ENCODE measurements around the gene IRF2.
A peak's percentile ranks its signal among the peaks of the same experiment; 100 is the strongest.
"Not testable (repeated sequence)": the region's sequence is repeated elsewhere in the genome, so short reads cannot be mapped to it uniquely, and the experiment has no call there.

IRF2 gene

DNA sequence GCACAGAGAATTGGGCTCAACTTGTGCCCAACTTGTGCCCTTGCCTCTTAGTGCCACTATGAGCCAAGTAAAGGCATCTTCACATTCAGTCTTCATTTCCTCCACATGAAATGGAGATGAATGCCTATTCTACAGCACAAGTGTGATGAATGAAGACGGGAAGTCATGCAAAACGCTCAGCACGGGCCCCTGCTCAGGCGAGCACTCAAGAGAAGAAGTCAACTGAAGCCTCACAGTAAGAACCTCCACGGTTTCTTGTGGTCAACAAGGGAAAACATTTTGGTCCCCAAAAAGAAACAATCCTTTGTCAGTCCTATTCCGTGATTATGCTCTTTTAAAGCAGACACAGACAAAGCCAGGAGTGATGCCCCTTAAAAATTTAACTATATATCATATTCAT, 87.0 kb downstream of the IRF2 start:
- Mint-ChIP-seq H3K36me3 (peaks cover 63% of the 10 kb centered on the region), H3K27ac (peak overlapping the region; percentile 63), H3K9me3 (no peaks in the 10 kb centered on the region), H3K4me1 (peaks cover 44% of the 10 kb centered on the region), H3K4me3 (no peak overlapping the region)
- DNase-seq (ENCODE audit: low spot score in 2 of 2) = no peak
- no peak for ATAC-seq

DNA sequence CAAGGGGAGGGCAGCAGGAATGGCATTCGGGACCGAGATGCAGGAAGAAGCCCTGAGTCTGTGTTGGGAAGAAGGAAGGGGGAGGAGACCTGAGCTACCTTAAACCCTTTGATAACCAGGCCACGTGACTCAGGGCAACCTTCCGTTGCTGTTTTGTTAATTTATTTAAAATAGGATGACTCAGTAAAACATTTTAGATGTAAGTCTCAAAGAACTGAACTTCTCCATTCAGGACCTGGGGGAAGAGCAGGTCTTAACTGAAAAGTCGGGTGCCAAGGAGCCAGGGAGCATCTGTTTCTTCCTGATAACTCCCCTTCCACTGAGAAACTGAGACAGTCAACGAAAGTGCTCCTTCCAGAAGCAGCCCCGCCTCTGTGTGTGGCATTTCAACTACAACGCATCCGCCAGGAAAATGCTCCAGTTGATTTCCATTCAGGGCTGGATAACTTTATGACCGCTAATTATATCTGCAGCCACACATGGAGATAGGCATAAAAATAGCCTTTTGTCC, 88.0 kb downstream of the IRF2 start:
- Mint-ChIP-seq H3K4me3 (no peak overlapping the region), H3K4me1 (peaks cover 49% of the 10 kb centered on the region), H3K36me3 (peaks cover 53% of the 10 kb centered on the region), H3K9me3 (no peaks in the 10 kb centered on the region), H3K27ac (peak overlapping the region; percentile 67)
- ATAC-seq = no peak
- DNase-seq (ENCODE audit: low spot score in 2 of 2) = no peak

DNA sequence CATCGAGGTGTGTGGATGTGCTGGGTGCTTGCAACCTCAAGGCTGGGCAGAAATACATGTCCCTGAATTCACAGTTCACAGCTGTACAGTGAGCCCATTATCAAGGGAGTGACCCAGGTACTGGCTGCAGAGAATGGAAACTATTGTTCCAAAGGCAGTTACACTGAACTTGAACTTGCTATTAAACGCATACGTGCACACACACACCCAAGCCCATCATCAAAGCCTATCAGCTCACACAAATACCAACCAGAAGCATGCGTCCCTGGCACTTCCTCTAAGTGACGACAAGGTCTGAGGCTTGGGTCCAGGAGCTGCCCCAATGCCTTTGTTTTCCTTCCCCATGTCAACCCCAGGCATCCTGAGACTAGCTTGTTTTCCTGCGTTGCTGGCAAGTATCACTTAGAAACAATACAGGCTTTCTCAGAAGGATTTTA, 88.6 kb downstream of the IRF2 start:
- Mint-ChIP-seq H3K27ac (peak overlapping the region; percentile 67), H3K4me1 (peaks cover 49% of the 10 kb centered on the region), H3K36me3 (peaks cover 47% of the 10 kb centered on the region), H3K9me3 (no peaks in the 10 kb centered on the region), H3K4me3 (no peak overlapping the region)
- ATAC-seq (no peak), DNase-seq (ENCODE audit: low spot score in 2 of 2) (no peak)

DNA sequence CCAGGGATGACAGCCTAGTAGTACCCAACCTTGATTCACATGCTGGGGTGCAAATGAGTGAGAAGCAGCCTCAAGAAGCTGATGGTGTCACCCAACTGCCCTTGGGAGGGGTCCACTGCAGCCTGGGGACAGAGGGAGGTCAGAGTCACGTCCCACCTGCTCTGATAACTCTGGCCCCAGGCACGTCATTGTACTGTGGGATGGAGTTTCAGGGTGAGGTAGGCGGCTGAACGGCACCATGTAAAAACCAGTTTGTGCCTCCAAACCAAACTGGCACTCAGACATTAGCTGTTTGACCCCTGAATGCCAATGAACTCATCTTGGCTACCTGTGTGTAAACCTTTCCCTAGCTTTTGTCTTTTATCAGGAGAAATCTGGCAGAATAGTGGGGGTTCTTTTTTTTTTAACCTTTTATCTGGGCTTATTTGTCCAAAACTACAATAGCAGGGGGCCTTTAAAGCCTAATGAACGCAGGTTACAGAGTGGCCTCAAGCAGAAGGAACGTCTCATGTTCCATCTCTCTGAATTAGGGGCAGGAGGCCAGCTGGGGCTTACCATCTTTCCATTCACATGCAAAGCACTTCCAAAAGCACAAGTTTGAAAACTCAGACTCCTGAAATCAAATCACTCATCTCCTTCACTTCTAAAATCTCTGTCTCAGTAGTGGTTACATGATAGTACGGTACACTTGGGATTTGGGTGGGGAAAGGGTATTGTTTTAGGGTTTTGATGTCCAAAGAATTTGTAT, 89.4 kb downstream of the IRF2 start:
- Mint-ChIP-seq H3K4me3 (peak overlapping the region; percentile 33), H3K27ac (peak overlapping the region; percentile 67), H3K36me3 (peaks cover 39% of the 10 kb centered on the region), H3K9me3 (no peaks in the 10 kb centered on the region), H3K4me1 (peaks cover 49% of the 10 kb centered on the region)
- DNase-seq (ENCODE audit: low spot score in 2 of 2) (no peak), ATAC-seq (peak; percentile 39)

DNA sequence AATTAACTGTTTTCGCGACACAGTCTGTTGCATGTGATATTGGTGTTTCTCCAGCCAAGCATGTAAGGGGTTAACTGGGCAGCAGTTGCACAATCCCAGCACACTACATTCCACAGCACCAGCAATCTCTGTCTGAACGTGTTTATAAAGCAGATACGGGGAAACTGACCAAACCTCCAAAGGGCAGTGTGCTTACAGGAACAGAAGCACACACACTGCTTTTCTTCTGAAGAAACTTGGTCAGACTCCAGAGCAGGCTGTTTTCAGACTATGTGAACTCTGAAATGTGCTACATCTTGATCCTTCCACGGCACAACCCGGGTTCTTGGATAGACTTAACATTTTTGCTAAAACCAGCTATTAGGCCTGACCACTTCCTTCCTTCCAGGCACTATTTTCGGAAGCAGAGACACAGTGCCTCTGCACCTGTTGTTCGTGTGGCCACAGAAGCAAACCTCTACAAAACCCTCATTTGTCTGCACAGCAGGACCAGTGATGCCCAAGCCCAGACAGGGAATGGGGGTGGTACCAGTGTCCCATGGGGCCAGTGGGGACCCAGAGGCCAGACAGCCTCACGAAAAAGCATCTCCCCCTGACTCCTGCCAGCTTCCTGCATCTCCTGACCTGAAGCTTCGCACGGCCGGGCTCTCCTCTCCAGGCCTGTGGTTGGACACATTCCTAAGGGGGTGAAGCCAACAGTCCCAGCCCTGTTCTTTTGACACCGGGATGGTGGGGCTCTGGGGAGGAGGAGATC, 90.1 kb downstream of the IRF2 start:
- ATAC-seq (peak; percentile 65), DNase-seq (ENCODE audit: low spot score in 2 of 2) (peak in 1 of 2 donors; percentile 54)
- Mint-ChIP-seq H3K4me1 (peaks cover 49% of the 10 kb centered on the region), H3K9me3 (no peaks in the 10 kb centered on the region), H3K4me3 (peak overlapping the region; percentile 33), H3K27ac (peak overlapping the region; percentile 67), H3K36me3 (peaks cover 32% of the 10 kb centered on the region)

DNA sequence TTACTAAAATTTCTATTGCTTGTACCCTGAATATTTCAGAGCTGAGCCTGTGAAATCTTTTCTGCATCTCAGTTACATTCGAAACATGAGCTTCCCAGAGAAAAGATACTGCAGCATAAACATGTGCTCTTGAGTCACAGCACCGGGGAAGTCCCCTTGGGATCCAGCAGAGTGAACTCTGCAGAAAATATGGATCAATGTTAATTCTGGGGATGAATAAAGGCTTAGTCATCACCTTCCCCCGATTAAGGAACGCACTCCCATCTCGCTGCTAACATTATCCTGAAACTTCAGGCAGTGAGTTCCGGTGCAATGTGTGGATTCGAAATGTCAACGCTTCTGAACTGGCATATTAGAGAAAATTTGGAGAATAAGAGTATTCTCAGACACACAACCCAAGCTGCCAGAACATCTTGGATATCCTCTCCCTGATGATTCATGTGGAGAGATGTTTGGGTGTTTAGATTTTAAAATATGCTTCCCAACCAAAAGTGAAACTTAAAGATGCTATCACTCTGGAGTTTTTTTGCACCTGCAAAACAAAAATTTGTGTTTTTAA, 90.8 kb downstream of the IRF2 start:
- H3K4me3 Mint-ChIP-seq = peak overlapping the region; percentile 33
- no peak for DNase-seq (ENCODE audit: low spot score in 2 of 2)
- peak overlapping the region; percentile 67 for H3K27ac Mint-ChIP-seq
- peaks cover 25% of the 10 kb centered on the region for H3K36me3 Mint-ChIP-seq
- H3K9me3 Mint-ChIP-seq = no peaks in the 10 kb centered on the region
- ATAC-seq = no peak
- H3K4me1 Mint-ChIP-seq = peaks cover 49% of the 10 kb centered on the region

DNA sequence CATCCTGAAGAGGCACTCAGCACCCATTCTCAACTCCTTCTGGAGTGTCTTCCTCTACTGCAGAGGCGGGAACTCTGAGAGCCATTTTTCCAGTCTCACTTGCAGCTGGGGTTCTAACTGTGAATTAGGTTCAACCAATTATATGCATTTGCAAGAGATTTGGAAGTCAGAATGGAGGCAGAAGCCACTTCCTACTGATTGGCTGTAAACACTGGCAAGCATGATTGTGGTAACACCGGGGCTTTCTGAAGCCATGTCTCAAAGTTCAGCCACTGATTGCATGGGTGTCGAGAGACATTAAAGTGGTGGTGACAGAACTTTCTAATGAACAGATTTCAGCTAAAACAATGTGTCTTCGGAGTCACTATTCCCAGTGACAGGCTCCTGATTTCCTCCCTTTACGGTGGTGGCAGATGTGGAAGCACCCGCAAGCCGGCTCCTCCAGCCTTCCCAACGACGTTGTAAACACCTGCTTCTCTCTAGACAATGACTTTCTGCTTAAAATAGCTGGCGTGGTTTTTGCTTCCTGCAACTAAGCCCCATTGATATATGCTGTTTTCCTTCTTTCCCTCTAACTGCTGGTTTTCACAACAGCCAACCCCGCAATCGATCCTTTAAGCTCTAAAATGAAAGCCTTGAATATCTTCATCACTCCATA, 92.0 kb downstream of the IRF2 start:
- peaks cover 49% of the 10 kb centered on the region for H3K4me1 Mint-ChIP-seq
- peak overlapping the region; percentile 26 for H3K4me3 Mint-ChIP-seq
- no peak overlapping the region for H3K27ac Mint-ChIP-seq
- H3K36me3 Mint-ChIP-seq = peaks cover 13% of the 10 kb centered on the region
- H3K9me3 Mint-ChIP-seq = no peaks in the 10 kb centered on the region
- ATAC-seq = peak; percentile 58
- DNase-seq (ENCODE audit: low spot score in 2 of 2) = no peak

DNA sequence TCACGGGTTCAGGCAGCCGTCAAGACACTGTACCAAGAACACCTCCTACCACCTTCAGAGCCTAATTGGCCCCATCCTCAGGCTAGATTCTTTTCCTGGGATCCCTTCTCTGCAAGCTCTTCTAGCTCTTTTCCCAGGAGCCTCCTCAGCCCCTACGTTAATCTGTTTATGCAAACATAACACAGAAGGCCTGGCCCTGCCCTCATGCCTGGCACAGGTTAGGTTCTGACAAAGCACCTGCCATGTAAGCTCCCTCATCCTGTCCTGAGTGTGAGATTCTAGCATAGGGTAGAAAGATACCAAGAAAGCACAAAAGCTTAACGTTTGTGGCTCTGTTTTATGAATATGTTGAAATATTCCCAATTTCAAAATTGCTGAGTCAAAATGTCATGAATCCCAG, 93.6 kb downstream of the IRF2 start:
- DNase-seq (ENCODE audit: low spot score in 2 of 2) (no peak), ATAC-seq (no peak)
- no peaks in the 10 kb centered on the region for H3K9me3 Mint-ChIP-seq
- H3K36me3 Mint-ChIP-seq = peaks cover under 1% of the 10 kb centered on the region
- H3K4me3 Mint-ChIP-seq = no peak overlapping the region
- H3K27ac Mint-ChIP-seq = no peak overlapping the region
- H3K4me1 Mint-ChIP-seq = peaks cover 38% of the 10 kb centered on the region

DNA sequence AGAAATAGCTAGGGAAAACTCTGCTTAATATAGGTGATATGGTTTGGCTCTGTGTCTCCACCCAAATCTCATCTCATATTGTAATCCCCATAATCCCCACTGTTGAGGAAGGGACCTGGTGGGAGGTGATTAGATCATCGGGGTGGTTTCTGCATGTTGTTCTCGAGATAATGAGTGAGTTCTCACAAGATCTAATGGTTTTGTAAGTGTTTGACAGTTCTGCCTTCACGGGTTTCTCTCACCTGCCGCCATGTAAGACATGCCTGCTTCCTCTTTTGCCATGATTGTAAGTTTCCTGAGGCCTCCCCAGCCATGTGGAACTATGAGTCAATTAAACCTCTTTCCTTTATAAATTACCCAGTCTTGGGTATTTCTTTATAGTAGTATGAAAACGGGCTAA, 94.1 kb downstream of the IRF2 start:
- H3K27ac Mint-ChIP-seq; H3K9me3 Mint-ChIP-seq; ATAC-seq; H3K4me3 Mint-ChIP-seq; DNase-seq (ENCODE audit: low spot score in 2 of 2); H3K36me3 Mint-ChIP-seq: not testable (repeated sequence)
- H3K4me1 Mint-ChIP-seq = peaks cover 38% of the 10 kb centered on the region

DNA sequence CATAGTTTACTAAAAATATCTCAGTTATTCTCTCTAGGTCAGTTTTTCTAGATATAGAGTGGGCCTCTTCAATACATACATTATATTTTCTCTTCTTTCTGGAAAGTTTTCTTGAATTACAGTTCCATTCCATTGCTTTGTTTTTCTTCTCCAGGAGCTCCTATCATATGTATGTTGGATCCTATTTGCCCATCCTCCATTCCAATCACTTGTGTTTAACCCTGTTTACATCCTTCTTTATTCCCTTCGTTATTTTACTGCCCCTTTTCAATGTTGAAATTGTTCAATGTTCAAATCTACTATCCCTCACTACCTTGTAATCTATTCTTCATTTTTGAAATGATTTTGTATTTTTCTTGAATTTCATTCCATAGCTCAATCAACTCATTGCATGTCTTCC, 97.4 kb downstream of the IRF2 start:
- peaks cover 19% of the 10 kb centered on the region for H3K4me1 Mint-ChIP-seq

DNA sequence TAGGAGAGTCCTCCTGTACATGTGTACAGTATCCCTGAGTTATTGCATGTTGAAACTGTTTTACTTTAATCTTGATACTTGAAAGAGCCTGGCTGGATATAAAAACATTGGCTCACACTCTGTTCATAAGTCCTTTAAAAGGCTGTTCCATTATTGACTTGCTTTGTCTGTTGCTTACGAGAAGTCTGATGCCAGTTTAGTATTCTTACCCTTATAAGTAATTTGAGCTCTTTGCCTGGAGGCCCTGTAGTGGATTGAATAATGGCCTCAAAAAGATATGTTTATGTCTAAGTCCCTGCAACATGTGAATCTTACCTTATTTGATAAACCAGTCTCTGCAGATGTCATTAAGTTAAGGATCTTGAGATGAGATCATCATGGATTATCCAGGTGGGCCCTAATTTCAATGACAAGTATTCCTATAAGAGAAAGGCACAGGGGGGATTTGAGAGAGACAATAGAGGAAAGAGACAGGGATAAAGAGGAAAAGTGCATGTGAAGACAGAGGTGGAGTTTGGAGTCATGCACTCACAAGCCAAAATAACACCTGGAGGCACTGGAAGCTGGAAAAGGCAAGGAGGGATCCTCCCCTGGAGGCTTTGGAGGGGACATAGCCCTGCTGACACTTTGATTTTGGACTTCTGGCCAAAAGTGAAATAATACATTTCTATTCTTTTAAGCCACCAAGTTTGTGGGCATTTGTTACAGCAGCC, 98.1 kb downstream of the IRF2 start:
- Mint-ChIP-seq H3K4me1 (peaks cover 17% of the 10 kb centered on the region), H3K27ac (no peak overlapping the region), H3K36me3 (no peaks in the 10 kb centered on the region), H3K4me3 (no peak overlapping the region), H3K9me3 (no peaks in the 10 kb centered on the region)
- DNase-seq (ENCODE audit: low spot score in 2 of 2) (no peak), ATAC-seq (no peak)

More for the DNA sequence above, 97.4 kb downstream of the IRF2 start:
- H3K27ac Mint-ChIP-seq = no peak overlapping the region
- no peak overlapping the region for H3K4me3 Mint-ChIP-seq
- H3K36me3 Mint-ChIP-seq = no peaks in the 10 kb centered on the region
- no peak for DNase-seq (ENCODE audit: low spot score in 2 of 2)
- ATAC-seq = no peak
- no peaks in the 10 kb centered on the region for H3K9me3 Mint-ChIP-seq

DNA sequence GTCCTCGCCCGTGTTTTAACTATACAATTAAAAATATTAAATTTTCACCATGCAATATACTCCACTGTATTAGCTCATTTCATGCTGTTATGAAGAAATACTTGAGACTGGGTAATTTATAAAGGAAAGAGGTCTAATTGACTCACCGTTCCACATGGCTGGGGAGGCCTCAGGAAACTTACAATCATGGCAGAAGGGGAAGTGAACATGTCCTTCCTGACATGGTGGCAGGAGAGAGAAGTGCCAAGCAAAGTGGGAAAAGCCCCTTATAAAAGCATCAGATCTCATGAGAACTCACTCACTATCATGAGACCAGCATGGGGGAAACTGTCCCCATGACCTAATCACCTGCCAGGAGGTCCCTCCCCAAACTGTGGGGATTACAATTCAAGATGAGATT, 98.7 kb downstream of the IRF2 start:
- H3K36me3 Mint-ChIP-seq = not testable (repeated sequence)

DNA sequence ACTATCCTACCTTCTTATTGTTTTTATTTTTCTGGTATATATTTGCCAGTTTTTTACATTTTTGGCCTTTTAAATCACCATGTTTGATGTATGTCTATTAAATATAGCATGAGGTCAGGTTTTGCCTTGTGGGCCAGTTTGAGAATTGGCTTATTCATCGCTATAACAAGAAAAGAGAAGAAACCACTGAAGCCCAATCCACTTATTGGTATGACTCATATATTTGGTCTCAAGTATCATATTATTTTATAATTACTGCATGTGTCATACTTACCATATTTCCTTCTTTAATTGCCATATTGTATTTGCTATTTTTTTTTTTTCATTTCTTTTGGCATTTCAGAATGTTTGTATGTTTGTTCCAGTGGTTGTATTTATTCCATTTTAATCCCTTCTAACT, 99.3 kb downstream of the IRF2 start:
- DNase-seq (ENCODE audit: low spot score in 2 of 2) = no peak
- ATAC-seq = peak; percentile 87
- H3K4me3 Mint-ChIP-seq = no peak overlapping the region
- no peaks in the 10 kb centered on the region for H3K9me3 Mint-ChIP-seq
- peak overlapping the region; percentile 38 for H3K27ac Mint-ChIP-seq
- H3K36me3 Mint-ChIP-seq = no peaks in the 10 kb centered on the region
- peaks cover 17% of the 10 kb centered on the region for H3K4me1 Mint-ChIP-seq

More for the DNA sequence above, 98.7 kb downstream of the IRF2 start:
- H3K4me3 Mint-ChIP-seq; ATAC-seq; H3K9me3 Mint-ChIP-seq; DNase-seq (ENCODE audit: low spot score in 2 of 2): not testable (repeated sequence)
- peak overlapping the region; percentile 38 for H3K27ac Mint-ChIP-seq
- peaks cover 17% of the 10 kb centered on the region for H3K4me1 Mint-ChIP-seq

DNA sequence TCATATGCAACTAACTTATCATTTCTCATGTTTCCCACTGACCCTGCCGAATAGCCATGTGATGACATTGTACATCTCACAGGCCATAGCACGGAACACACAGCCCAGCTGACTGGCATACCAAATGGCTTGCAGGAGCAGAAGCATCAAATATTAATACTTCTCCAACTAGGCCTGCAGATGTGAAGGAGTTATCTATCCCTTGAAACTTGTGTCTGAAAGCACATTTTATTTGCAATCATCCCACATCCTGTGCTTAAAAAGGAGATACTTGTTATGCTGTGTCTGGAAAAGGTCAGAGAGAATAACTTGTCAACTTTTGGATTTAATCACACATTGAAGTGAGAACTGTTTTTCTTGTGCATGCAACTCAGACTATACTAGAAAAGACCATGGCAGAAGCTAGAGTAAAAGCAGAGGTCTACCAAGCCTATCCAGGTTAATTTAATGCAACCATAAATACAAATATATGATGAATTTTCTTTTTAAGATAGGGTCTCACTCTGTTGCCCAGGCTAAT, 100.4 kb downstream of the IRF2 start:
- no peaks in the 10 kb centered on the region for H3K9me3 Mint-ChIP-seq
- peaks cover 17% of the 10 kb centered on the region for H3K4me1 Mint-ChIP-seq
- ATAC-seq (peak; percentile 36), DNase-seq (ENCODE audit: low spot score in 2 of 2) (no peak)
- no peak overlapping the region for H3K4me3 Mint-ChIP-seq
- H3K27ac Mint-ChIP-seq = no peak overlapping the region
- no peaks in the 10 kb centered on the region for H3K36me3 Mint-ChIP-seq

Measured in stimulated activated effector memory CD8-positive, alpha-beta T cell treated with anti-CD3 and anti-CD28 coated beads, Interleukin-12 subunit alpha, Interleukin-12 subunit beta, amount 100 ng/mL, for 72 hours (primary cell).